GM12872 (cell line): ENCODE results near the gene TGFBR3.

ENCODE experiments used
- TF ChIP-seq, protein P1 (sequence below): IDR thresholded peaks from 3 replicates; pipeline ENCODE4 v1.5.1; 2011; ENCODE audit warnings: low read depth, mild to moderate bottlenecking, low read length, moderate library complexity; ENCODE audit not compliant: insufficient read depth

TGFBR3 gene

DNA sequence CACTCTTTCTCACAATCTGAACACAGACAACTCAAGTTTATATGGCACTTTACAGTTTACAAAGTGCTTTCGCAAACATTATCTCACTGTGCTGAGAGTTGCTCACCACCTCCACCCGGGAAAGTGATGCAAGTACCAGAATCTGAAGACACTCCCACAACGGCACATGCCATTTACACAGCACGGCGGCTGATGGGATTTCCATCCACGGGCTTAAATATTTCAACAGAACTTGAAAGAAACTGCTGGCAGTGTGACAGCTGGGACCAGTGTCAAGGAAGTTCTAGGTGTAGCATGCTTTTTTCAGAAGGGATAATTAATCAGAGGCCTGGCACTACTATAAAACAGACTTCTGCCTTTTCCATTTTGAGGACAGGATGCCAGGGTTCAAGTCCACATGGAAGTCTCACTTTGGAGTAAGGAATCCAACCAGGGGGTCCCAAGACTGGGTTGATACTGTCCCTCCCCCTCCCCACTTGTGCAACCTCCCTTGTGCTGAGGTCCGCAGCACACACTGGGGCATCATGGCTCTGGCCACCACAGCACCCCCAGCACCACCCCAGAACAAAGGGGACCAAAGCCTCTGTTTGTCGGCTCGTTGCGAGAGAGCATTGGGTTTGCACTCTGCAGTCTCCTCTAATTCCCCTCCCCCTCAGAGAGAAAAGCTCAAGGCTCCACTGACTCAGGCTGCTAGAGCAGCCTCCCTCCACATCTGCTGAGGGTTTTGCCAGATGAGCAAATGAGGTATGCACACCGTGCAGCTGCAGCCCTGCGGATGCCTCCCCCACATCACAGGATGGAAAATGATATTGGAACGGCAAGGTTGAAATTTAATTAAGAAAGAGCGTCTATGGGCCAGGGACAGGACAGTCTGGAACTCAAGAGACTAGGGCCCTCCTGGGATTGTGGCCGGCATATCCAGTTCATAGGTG lies 154.9 kb downstream of the TGFBR3 start:
- TF ChIP-seq, protein P1, sequence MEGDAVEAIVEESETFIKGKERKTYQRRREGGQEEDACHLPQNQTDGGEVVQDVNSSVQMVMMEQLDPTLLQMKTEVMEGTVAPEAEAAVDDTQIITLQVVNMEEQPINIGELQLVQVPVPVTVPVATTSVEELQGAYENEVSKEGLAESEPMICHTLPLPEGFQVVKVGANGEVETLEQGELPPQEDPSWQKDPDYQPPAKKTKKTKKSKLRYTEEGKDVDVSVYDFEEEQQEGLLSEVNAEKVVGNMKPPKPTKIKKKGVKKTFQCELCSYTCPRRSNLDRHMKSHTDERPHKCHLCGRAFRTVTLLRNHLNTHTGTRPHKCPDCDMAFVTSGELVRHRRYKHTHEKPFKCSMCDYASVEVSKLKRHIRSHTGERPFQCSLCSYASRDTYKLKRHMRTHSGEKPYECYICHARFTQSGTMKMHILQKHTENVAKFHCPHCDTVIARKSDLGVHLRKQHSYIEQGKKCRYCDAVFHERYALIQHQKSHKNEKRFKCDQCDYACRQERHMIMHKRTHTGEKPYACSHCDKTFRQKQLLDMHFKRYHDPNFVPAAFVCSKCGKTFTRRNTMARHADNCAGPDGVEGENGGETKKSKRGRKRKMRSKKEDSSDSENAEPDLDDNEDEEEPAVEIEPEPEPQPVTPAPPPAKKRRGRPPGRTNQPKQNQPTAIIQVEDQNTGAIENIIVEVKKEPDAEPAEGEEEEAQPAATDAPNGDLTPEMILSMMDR = no peak

GRCh38 chr1:91729621-91730358 lies 156.2 kb downstream of the TGFBR3 start:
- TF ChIP-seq, protein P1 = no peak

- TF ChIP-seq, protein P1 = no peak
These were observed 158.2 kb downstream of the TGFBR3 start for GRCh38 chr1:91727763-91728162.

DNA sequence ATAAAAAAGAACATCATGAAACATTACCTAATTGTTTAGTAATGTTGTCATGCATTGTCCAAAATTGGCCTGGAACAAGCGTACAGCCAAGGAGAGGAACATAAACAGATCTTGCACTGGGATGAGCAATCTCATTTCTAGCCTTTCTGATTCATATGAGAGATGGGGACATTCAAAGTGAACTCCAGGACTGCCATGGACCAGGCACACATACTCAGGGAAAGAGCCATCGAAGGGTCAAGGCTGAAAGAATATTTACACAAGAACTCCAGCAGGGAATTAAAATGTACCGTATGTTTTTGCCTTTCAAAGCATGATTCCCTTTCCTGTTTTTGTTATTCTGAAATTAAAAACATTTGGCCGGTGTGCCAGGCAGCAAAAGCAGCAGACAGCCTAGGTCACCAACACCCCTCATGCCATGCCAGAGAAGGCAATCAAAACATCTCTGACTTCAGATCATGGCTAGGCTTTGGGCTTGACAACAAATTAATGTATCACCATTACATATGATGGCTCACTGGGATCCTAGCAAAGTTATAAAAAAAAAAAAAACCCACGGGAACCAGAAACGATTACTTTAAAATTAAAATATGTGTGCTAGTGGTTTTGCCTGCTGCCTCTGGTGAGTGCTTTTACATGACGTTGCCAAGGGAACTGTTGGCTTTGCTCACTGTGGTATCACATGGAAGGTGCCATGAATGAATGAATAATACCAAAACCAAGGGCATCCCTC lies 159.8 kb downstream of the TGFBR3 start:
- TF ChIP-seq, protein P1 = no peak

DNA sequence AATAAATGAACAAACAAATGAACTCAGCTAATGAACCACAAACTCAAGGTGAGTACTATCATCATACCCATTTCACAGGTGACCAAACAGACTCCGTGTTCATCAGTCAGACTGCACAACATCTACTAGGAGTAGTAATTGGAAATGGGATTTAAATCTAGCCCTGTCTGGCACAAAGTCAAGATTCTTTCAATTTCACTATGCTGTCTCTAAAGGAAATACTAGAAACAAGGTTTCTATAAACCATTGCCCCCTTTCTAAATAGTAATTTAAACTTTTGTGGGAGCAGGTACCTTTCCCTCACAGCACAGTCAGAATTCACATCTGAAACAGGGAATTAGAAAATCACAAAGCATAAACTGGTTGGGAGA lies 160.3 kb downstream of the TGFBR3 start:
- TF ChIP-seq, protein P1 = no peak

DNA sequence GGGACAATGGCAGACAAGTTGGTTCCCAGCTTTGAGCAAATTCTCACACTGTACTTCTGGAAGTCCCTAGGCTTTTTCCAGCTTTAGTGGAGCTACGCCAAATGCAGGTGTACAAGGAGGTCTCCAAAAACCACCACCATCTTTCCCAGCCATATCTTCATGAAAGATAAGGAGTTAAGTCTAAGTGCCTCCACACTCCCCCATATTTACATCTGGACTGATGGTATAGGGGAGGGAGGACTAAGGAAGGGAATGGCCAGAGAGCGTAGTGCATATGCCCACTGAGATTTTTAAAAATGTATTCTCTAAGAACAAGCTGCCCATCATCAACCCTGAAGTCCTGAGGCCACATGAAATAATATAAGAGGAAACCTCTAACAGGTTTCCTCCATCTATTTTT lies 161.3 kb downstream of the TGFBR3 start:
- TF ChIP-seq, protein P1 = no peak

GRCh38 chr1:91724231-91724630 lies 161.7 kb downstream of the TGFBR3 start:
- TF ChIP-seq, protein P1 = no peak
